Stimulated activated CD4-positive, alpha-beta T cell treated with anti-CD3 and anti-CD28 coated beads, Interleukin-12 subunit alpha, Interleukin-12 subunit beta, amount 100 ng/mL, for 48 hours (primary cell): ENCODE measurements around the gene IFT20.
A peak's percentile ranks its signal among the peaks of the same experiment; 100 is the strongest.

ENCODE experiments used
- DNase-seq, 3 donors: peaks; one replicate each; pipeline ENCODE4 v3.0.0-alpha.2; 2020; ENCODE audit warnings: low read depth in 2 of 3, low spot score in 1 of 3

Gene IFT20

GRCh38 chr17:28338056-28338768 lies 2.9 kb upstream of the IFT20 start:
- DNase-seq, result no peak

- DNase-seq, result peak in 1 of 3 donors; percentile 27
These were observed 943 bp upstream of the IFT20 start for GRCh38 chr17:28335959-28336871.

- no peak for DNase-seq
These were observed 539 bp downstream of the IFT20 start for GRCh38 chr17:28334666-28335200.

- DNase-seq, result no peak
These were observed 1.1 kb downstream of the IFT20 start for GRCh38 chr17:28334171-28334570.

- no peak for DNase-seq
These were observed 2.1 kb downstream of the IFT20 start for GRCh38 chr17:28333083-28333746.

GRCh38 chr17:28331891-28332420 lies 3.3 kb downstream of the IFT20 start:
- DNase-seq, result no peak

- DNase-seq, result no peak
These were observed 4.6 kb downstream of the IFT20 start for GRCh38 chr17:28330671-28331070.

- no peak for DNase-seq
These were observed 6.9 kb downstream of the IFT20 start for GRCh38 chr17:28328325-28328724.

GRCh38 chr17:28327709-28328108 lies 7.6 kb downstream of the IFT20 start:
- no peak for DNase-seq

GRCh38 chr17:28327031-28327607 lies 8.2 kb downstream of the IFT20 start:
- peak in 1 of 3 donors; percentile 27 for DNase-seq

GRCh38 chr17:28326114-28326513 lies 9.2 kb downstream of the IFT20 start:
- no peak for DNase-seq

GRCh38 chr17:28325211-28325610 lies 10.1 kb downstream of the IFT20 start:
- no peak for DNase-seq

GRCh38 chr17:28324781-28325180 lies 10.5 kb downstream of the IFT20 start:
- no peak for DNase-seq

- DNase-seq, result no peak
These were observed 11.0 kb downstream of the IFT20 start for GRCh38 chr17:28324267-28324745.

GRCh38 chr17:28320215-28321061 lies 14.8 kb downstream of the IFT20 start:
- DNase-seq, result no peak

- no peak for DNase-seq
These were observed 15.7 kb downstream of the IFT20 start for GRCh38 chr17:28319598-28319935.

GRCh38 chr17:28318759-28319597 lies 16.3 kb downstream of the IFT20 start, which contains the start of gene TMEM97:
TMEM97 (plus strand) TSS chr17:28319200; CDS start chr17:28319240, 40 bp downstream.
- DNase-seq, result peak; percentile 88 to 95 (median 93)

GRCh38 chr17:28317966-28318758 lies 17.1 kb downstream of the IFT20 start:
- DNase-seq, result no peak
